ENCODE results near the gene IQCK.
"Not testable (repeated sequence)": the region's sequence is repeated elsewhere in the genome, so short reads cannot be mapped to it uniquely, and the experiment has no call there.

The IQCK gene

GRCh38 chr16:19717741-19718623 is at the start of gene IQCK, which contains the start of gene KNOP1:
Gene IQCK, plus strand, starts transcription at chr16:19718271. Its CDS starts 36 bp downstream, at chr16:19718307.
Gene KNOP1, minus strand, starts transcription at chr16:19718227. Its CDS starts 3,192 bp downstream, at chr16:19715035.
- peak; percentile 90 for DNase-seq

GRCh38 chr16:19672378-19672777 is 45.7 kb upstream of the IQCK start:
- DNase-seq: no peak

GRCh38 chr16:19674485-19674884 is 43.6 kb upstream of the IQCK start:
- no peak for DNase-seq

GRCh38 chr16:19677402-19677801 is 40.7 kb upstream of the IQCK start:
- no peak for DNase-seq

GRCh38 chr16:19678804-19679203 is 39.3 kb upstream of the IQCK start:
- no peak for DNase-seq

- not testable (repeated sequence) for DNase-seq
Measured at GRCh38 chr16:19679281-19679680, 38.8 kb upstream of the IQCK start.

- DNase-seq: no peak
Measured at GRCh38 chr16:19680881-19681340, 37.2 kb upstream of the IQCK start.

GRCh38 chr16:19681637-19682036 is 36.4 kb upstream of the IQCK start:
- DNase-seq: no peak

GRCh38 chr16:19683453-19684236 is 34.4 kb upstream of the IQCK start:
- no peak for DNase-seq

GRCh38 chr16:19685176-19685575 is 32.9 kb upstream of the IQCK start:
- no peak for DNase-seq

- no peak for DNase-seq
Measured at GRCh38 chr16:19687279-19687678, 30.8 kb upstream of the IQCK start.

- DNase-seq: no peak
Measured at GRCh38 chr16:19688396-19689024, 29.6 kb upstream of the IQCK start.

- DNase-seq: no peak
Measured at GRCh38 chr16:19689342-19689741, 28.7 kb upstream of the IQCK start.

GRCh38 chr16:19690196-19690595 is 27.9 kb upstream of the IQCK start:
- no peak for DNase-seq

GRCh38 chr16:19691161-19691711 is 26.8 kb upstream of the IQCK start:
- DNase-seq: no peak

GRCh38 chr16:19694989-19695388 is 23.1 kb upstream of the IQCK start:
- no peak for DNase-seq

- peak; percentile 45 for DNase-seq
Measured at GRCh38 chr16:19696328-19696727, 21.7 kb upstream of the IQCK start.

- DNase-seq: no peak
Measured at GRCh38 chr16:19696961-19697360, 21.1 kb upstream of the IQCK start.

GRCh38 chr16:19697756-19698318 is 20.2 kb upstream of the IQCK start:
- no peak for DNase-seq

GRCh38 chr16:19698480-19699465 is 19.3 kb upstream of the IQCK start:
- no peak for DNase-seq

GRCh38 chr16:19699472-19699871 is 18.6 kb upstream of the IQCK start:
- DNase-seq: no peak

Measured in activated CD8-positive, alpha-beta memory T cell treated with anti-CD3 and anti-CD28 coated beads, Interleukin-2, amount 50 U/mL, for 4 hours (primary cell).